Measurements from ENCODE around the gene ELK3.
"Not testable (repeated sequence)": the region's sequence is repeated elsewhere in the genome, so short reads cannot be mapped to it uniquely, and the experiment has no call there.

DNA sequence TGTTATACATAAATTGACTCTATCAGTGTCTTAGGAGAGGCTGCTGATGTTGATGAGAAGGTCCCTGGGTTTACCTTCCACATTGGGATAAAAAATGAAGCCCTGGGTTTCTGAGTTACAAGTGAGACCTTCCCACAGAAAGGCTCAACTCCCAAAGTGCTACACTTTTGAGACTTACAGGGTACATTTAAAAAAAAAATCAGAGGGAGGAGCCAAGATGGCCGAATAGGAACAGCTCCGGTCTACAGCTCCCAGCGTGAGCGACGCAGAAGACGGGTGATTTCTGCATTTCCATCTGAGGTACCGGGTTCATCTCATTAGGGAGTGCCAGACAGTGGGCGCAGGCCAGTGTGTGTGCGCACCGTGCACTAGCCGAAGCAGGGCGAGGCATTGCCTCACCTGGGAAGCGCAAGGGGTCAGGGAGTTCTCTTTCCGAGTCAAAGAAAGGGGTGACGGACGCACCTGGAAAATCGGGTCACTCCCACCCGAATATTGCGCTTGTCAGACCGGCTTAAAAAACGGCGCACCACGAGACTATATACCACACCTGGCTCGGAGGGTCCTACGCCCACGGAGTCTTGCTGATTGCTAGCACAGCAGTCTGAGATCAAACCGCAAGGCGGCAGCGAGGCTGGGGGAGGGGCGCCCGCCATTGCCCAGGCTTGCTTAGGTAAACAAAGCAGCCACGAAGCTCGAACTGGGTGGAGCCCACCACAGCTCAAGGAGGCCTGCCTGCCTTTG is 121.7 kb downstream of the ELK3 start:
- TF ChIP-seq, protein P1, sequence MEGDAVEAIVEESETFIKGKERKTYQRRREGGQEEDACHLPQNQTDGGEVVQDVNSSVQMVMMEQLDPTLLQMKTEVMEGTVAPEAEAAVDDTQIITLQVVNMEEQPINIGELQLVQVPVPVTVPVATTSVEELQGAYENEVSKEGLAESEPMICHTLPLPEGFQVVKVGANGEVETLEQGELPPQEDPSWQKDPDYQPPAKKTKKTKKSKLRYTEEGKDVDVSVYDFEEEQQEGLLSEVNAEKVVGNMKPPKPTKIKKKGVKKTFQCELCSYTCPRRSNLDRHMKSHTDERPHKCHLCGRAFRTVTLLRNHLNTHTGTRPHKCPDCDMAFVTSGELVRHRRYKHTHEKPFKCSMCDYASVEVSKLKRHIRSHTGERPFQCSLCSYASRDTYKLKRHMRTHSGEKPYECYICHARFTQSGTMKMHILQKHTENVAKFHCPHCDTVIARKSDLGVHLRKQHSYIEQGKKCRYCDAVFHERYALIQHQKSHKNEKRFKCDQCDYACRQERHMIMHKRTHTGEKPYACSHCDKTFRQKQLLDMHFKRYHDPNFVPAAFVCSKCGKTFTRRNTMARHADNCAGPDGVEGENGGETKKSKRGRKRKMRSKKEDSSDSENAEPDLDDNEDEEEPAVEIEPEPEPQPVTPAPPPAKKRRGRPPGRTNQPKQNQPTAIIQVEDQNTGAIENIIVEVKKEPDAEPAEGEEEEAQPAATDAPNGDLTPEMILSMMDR (IDR thresholded peaks at IDR 0.05), result not testable (repeated sequence)
- not testable (repeated sequence) for TF ChIP-seq POLR2AphosphoS5 (IDR thresholded peaks at IDR 0.05)
